SKM-1 treated with dmso at 0.1 percent for 144 hours (cell line): ENCODE measurements around the gene KPNB1.

Experiments used
- DNase-seq: peaks from one replicate; lab custom pipeline; 2025; ENCODE audit not compliant: unreplicated experiment; lab: John Stamatoyannopoulos, UW

KPNB1 gene

GRCh38 chr17:47636273-47637030 is 13.3 kb upstream of the KPNB1 start:
- DNase-seq = no peak

GRCh38 chr17:47638903-47639302 is 10.8 kb upstream of the KPNB1 start:
- no peak for DNase-seq

DNA sequence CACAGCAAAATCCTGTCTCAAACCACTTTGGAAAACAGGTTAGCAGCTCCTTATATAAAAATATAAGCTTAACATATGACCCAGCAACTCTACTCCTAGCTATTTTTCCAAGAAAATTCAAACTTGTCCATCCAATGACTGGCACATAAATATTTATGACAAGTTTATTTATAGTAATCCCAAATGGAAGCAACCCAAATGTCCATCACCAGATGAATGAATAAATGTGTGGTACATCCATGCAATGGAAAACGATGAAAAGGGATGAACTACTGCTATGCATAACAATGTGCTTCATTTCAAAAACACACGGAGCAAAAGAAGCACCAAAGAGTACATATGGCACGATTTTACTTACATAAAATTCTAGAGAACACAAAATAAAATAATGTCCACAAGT is 9.6 kb upstream of the KPNB1 start:
- no peak for DNase-seq

DNA sequence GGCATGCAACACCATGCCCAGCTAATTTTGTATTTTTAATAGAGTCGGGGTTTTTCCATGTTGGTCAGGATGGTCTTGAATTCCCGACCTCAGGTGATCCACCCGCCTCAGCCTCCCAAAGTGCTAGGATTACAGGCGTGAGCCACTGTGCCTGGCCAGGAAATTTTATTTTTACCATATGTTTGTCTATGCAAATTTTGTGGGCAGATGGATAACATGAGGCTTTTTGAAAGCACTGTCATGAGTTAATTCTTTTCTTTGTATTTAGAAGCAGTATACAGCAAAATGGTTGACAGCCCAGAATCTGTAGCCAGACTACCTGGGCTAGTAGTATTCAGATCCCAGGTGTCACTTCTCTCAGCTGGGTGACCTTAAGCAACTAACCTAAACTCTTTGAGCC is 8.5 kb upstream of the KPNB1 start:
- no peak for DNase-seq

DNA sequence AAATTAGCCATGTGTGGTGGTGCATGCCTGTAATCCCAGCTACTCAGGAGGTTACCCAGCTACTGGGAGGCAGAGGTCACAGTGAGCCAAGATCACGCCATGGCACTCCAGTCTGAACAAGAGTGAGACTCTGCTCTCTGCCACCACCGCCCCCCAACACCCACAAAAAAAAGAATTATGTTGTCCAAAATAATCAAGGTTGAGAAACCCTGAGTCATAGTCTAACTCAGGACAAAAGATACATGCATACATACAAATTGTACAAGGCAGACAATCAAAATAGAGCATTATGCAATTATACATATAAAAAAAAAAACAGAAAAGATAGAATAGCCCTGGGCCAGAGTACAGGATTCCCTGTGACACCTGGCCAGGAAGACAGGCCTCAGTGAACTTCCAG is 6.6 kb upstream of the KPNB1 start:
- DNase-seq = no peak

GRCh38 chr17:47644324-47644723 is 5.4 kb upstream of the KPNB1 start:
- DNase-seq = peak; percentile 67

- no peak for DNase-seq
Measured at GRCh38 chr17:47649972-47650524, 329 bp downstream of the KPNB1 start.

- peak; percentile 90 for DNase-seq
Measured at GRCh38 chr17:47650525-47651522, 1.1 kb downstream of the KPNB1 start.

GRCh38 chr17:47651704-47652103 is 2.0 kb downstream of the KPNB1 start:
- no peak for DNase-seq

DNA sequence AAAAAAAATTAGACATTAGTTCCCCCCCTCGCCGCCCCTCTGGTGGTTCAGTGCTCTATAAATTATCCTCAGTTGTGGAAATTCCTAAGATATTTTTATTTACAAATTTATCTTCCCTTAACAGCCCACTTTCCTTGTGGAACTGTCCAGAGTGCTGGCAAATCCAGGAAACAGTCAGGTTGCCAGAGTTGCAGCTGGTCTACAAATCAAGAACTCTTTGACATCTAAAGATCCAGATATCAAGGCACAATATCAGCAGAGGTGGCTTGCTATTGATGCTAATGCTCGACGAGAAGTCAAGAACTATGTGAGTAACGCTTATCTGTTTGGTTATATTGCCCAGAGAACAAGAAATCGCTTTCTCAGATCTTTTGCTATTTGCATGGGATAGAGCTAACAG is 2.9 kb downstream of the KPNB1 start:
- no peak for DNase-seq

GRCh38 chr17:47653442-47653841 is 3.7 kb downstream of the KPNB1 start:
- DNase-seq = no peak

GRCh38 chr17:47654991-47655390 is 5.3 kb downstream of the KPNB1 start:
- no peak for DNase-seq

- no peak for DNase-seq
Measured at GRCh38 chr17:47660064-47660492, 10.4 kb downstream of the KPNB1 start.

DNA sequence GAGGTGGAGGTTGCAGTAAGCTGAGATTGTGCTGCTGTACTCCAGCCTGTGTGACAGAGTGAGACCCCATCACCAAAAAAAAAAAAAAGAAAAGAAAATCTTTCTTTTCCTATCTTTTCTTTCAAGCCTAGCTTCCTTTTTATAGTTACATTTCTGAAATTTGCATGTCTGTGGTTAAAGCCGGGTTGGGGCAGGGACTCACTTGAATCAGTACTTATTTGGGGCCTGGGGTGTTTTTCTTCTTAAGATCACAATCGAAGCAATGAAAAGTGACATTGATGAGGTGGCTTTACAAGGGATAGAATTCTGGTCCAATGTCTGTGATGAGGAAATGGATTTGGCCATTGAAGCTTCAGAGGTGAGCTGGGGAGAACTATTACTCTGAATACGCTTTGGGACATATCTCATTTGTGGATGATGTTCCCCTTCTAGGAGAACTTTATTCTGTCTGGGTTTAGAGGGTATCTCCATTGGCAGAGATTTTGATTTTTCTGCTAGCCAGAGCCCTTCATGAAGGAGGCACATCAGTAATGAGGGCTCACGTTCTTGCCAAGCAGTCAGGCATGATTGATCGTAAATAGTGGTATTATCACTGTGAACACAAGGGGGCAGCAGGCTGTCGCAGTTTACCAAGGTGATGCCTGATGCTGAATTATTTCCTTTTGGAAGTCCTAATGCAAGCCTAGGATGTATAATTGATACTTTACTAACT is 14.3 kb downstream of the KPNB1 start:
- peak; percentile 34 for DNase-seq

- DNase-seq = no peak
Measured at GRCh38 chr17:47664624-47664941, 14.9 kb downstream of the KPNB1 start.

- peak; percentile 62 for DNase-seq
Measured at GRCh38 chr17:47665655-47666054, 15.9 kb downstream of the KPNB1 start.

- peak; percentile 20 for DNase-seq
Measured at GRCh38 chr17:47669081-47669480, 19.4 kb downstream of the KPNB1 start.

- peak; percentile 58 for DNase-seq
Measured at GRCh38 chr17:47670064-47670463, 20.3 kb downstream of the KPNB1 start.

DNA sequence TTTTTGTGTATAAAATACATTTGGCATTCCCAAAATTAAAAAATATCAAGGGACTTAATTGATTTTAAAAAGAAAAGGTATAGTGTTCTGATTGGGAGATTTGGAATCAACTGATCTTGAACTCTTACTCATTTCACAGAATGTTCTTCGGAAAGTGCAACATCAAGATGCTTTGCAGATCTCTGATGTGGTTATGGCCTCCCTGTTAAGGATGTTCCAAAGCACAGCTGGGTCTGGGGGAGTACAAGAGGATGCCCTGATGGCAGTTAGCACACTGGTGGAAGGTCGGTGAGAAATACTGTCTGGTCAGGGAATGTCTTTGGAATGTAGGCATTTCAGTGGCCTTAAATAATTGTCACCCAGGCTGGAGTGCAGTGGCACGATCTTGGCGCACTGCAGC is 24.8 kb downstream of the KPNB1 start:
- no peak for DNase-seq

GRCh38 chr17:47675380-47676198 is 25.9 kb downstream of the KPNB1 start:
- no peak for DNase-seq

GRCh38 chr17:47676199-47676472 is 26.4 kb downstream of the KPNB1 start:
- DNase-seq = no peak
